Fibroblast of skin of back (primary cell): ENCODE results near the gene SAPCD2.
A peak's percentile ranks its signal among the peaks of the same experiment; 100 is the strongest.
"Not testable (repeated sequence)": the region's sequence is repeated elsewhere in the genome, so short reads cannot be mapped to it uniquely, and the experiment has no call there.

Experiments used
- DNase-seq: peaks from one replicate; pipeline ENCODE4 v3.0.0-alpha.2; 2013

SAPCD2 gene

DNA sequence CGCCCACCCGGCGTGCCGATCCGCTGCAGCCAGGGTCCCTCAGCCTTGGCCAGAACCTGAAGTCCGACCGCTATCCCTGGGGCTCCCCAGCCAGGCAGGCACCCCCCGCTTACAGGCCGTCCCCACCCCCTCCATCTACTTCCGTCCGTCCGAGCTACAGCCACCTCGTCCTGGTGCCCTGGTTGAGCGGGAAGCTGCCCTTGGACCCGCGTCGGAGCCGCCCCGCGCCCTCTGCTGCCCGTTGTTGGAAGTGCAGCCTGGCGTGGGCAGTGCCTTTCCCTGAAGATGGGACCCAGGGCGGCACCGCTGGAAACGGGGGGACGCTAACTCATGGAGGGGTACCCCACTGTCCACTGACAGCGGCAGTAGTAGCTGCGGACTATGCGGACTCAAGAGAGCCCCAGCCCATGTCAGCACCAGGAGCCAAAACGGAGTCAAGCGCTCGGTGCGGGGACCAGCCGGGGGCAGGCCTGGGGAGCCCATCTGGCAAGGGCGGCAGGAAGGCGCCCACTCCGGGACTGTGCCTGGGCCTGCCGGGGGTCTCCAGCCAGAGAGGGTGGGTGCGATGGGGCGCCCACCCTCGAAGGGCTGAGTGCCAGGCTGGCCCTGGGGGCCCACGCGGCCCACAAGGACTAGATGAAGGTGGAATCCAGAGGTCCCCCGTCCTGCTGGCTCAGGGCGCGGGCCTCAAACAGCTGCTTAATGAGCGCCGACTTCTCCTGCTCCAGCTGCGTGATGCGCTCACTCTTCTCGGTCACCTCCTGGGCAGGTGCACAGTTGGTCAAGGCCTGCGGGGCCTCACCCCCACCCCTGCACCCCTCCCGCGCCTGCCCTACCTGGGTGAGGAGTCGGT, 6.1 kb downstream of the SAPCD2 start:
- DNase-seq, result peak; percentile 34

DNA sequence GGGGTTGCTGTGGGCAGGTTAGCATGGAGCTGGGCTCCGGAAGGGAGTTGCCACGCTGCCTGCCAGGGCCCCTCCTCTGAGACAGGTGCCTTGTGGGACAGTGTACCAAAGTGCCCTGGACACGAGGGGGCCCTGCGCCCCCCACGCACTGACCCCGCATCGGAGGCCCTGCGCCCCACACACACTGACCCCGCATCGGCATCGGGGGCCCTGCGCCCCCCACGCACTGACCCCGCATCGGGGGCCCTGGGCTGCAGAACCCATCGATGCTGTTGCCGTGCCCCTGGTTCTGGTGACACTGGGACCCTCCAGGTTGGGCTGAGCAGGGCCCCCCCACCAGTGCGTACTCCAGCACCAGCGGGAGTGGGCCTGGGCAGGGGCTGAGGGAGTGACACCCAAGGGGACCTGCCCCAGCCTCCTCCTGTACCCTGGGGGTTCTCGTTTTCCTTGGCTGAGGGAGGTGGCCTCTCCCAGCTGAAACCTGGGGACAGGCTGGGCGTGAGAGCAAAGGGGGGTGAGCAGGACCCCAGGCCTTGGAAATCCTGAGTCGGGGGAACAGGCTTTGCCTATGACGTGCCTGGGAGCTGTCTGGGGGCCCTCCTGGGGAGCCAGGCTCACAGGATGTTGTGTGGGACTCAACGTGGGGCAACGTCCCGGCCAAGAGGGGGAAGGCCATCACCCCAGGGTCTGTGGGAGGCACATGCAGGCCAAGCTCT, 6.9 kb downstream of the SAPCD2 start:
- DNase-seq, result no peak

DNA sequence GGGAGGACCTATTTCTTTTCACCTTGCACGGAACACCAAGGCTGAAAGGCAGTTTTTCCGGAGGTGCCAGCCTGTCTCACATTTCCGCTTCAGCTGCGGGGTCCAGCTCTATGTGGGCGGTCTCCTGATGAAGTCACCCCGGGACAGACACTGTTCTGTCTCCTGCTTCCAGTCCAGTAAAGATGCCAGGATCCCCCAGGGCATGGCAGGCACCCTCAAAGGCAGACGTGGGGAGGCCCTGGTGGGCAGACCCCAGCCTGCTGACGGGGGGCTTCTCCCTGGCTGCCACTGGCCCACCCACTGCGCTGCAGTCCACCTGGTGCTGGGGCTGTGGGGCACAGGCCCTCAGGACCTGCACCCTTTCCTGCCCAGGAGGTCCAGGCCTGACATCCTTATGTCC, 7.6 kb downstream of the SAPCD2 start:
- not testable (repeated sequence) for DNase-seq

DNA sequence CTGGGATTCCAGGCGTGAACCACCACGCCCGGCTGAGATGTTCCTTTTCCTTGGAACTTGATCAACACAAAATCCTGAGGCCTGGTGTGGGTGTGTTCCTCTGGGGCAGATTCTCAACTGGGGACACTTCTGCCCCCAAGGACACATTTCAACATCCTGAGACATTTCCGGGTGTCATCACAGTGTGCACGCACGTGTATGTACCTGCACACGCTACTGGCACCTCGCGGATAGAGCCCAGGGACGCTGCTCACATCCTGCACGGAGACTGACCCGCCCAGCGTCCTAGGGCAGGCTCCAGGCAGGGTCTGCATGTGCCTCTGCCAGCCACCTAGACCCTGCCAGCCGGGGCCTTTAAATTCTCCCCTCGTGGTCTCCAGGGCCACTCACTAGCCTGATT, 8.0 kb downstream of the SAPCD2 start:
- no peak for DNase-seq

DNA sequence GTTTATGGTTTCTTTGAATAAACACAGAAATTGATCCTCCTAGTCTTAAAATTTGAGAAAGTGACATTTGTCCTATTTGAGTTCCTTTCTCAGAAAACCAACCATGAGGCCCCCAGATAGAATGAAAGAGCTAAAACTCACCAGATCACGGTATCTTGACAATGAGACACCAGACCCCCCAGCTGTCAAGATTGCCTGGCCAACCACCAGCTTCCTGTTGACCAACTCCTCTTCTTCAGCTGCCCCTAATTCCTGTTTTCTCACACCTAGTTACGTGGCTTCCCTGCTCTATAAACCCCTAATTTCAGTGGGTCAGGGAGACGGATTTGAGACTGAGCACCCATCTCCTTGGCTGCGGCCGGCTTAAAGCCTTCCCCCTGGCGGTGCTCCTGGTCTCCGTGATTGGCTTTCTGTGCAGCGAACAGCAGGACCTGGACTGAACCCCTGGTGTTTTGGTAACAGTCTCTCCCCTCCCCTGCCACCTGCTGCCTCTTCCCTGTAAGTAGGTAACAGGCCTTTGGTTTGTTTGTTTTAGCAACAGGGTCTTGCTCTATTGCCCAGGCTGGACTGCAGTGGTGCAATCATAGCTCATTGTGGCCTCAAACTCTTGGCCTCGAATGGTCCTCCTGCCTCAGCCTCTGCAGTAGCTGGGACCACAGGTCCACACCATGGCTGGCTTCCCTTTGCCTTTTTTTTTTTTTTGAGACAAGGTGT, 11.7 kb downstream of the SAPCD2 start:
- no peak for DNase-seq

DNA sequence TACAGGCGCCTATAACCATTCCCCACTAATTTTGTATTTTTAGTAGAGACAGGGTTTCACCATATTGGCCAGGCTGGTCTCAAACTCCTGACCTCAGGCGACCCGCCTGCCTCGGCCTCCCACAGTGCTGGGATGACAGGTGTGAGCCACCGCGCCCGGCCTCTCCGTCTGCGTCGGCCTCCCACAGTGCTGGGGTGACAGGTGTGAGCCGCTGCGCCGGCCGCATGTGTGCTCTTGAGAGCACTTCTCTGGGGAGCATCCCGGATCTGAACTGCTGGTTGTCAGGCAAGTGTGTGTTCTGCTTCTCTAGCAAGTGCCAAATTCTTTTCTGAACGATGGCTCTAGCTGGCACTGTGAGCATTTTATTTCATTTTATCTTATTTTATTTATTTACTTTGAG, 12.8 kb downstream of the SAPCD2 start:
- no peak for DNase-seq

DNA sequence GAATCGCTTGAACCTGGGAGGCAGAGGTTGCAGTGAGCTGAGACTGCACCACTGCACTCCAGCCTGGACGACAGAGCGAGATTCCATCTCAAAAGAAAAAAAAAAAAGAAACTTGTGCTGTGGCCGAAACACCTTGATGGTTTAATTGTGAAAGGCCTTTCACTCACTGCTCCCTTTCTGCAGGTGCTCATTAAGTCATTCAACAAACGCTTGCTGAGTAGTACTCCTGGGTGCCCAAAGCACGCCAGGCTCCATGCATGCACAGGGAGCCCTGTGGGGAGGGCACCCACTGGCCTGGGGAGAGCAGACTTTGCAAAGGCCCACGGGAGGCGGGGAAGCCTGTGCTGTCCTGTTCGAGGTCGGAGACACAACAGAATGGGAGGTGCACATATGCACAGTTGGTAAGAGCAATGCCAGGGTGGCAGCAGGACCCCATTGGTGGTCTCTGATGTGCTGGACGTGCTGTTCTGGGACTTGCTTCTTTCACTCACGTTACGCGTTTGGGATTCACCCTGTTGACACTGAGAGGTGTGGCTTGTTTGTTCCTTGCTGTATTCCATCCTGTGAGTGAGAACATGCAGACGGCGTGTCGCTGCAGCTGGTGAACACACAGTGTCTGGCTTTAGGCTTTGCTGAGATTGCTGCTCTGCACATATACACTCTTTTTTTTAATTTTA, 13.5 kb downstream of the SAPCD2 start:
- no peak for DNase-seq

DNA sequence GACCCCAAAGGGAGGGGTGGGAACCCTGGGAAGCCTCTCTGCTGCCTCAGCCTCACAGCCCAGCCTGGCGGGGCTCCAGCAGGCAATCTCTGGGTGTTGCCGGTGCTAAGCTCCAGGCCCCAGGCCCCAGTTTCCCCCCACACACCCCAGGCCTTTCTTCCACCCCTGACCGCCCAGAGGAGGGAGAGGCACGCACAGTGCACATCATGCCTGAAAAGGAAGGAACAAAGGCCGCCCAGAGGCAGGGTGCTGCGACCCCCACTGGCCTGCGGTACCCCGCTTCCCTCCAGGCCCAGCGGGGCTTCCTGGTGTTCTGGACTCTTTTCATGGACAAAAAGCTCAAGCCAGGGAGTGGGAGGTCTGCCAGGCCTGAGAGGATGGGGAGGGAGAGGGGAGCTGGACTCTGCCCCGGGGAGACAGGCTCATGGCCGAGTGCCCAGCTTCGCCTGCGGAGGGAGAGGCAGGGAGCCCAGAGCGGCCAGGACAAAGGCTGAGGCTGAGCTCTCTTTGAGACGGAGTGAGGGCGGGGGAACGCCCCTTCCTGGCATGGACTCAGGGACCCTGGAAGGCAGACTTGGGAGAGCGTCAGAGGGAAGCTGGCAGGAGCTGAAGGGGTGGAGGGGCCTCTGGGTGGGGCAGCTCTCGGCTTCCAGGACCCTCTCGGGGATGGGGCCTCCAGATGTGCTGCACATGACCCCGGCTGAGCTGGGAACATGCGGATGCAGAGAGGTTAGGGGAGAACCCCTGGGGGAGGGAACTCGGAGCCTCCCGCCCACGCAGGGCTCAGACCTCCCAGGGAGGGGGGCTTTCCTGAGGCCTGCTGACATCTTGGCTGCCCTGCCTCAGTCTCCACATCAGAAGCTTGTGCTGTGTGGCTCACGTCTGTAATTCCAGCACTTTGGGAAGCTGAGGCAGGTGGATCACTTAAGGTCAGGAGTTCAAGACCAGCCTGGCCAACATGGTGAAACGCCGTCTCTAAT, 14.7 kb downstream of the SAPCD2 start:
- DNase-seq, result peak; percentile 28

DNA sequence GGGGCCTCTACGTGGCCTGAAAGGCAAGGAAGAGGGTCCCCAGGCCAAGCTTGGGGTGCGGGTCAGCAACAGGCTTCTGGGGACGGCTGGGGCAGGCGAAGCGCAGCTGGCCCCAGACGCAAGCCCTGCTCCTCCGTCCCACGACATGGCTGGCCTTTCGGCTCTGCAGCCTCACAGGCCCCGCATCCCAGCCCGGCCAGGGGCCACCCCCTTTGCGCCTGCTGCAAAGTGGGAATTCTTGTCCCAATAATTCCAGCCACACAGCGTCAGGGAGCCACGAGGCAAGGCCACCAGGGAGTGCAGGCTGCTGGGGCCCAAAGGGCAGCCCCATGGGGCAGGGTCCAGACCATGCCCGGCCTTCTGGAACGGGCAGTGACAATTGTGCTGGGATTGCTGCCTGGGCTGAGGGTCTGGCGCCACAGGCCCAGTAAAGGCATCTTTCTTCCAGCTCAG, 15.4 kb downstream of the SAPCD2 start:
- DNase-seq, result no peak

DNA sequence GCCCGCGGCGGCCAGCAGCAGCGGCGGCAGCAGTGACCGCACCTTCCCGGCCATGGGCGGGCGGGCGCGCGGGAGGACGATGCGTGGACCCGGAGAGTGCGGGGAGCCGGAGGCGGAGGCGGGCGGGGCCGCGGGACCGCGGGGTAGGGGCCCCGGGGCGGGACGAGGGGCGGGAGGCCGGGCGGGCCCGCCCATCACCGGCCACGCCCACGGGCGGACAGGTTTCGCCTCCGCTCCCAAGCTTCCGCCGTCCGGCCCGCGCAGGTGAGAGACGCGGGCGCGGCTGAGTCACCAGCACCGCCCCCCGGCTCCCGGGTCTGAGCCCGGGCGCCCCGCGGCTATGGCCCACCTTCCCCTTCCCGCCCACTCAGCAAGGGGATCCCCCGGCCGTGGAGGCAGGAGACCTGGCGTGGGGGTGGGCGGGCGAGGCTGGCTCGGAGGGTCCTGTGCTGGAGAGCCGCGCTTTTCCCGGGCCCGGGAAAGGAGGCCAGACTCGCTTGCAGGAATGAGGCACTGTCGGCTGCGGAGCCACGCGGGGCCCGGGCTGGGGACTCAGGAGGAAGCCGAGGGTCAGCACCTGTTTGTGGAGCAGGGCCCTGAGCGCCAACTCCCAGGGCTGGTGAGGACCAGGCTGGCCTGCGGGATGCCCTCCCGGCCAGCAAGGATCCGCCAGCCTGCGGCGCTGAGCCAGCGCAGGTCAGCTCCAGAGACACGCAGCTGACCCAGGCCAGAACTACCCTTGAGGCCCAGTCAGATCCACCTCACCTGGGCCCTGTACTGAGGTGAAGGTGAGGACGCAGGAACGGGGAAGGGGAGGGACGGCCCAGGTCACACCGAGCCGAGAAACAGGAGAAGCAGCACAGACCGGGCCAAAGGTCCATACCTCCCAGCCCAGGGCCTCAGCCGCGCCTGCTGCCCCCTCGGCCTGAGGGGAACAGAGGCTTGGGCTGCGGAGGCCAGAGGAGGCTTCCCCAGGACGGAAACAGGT, 16.1 kb downstream of the SAPCD2 start, which contains the start of gene ENTPD2:
Gene ENTPD2 (minus strand): TSS at position 118 of the 988 bp plus-strand sequence. CDS start 64 bp downstream, at position 54.
- no peak for DNase-seq

DNA sequence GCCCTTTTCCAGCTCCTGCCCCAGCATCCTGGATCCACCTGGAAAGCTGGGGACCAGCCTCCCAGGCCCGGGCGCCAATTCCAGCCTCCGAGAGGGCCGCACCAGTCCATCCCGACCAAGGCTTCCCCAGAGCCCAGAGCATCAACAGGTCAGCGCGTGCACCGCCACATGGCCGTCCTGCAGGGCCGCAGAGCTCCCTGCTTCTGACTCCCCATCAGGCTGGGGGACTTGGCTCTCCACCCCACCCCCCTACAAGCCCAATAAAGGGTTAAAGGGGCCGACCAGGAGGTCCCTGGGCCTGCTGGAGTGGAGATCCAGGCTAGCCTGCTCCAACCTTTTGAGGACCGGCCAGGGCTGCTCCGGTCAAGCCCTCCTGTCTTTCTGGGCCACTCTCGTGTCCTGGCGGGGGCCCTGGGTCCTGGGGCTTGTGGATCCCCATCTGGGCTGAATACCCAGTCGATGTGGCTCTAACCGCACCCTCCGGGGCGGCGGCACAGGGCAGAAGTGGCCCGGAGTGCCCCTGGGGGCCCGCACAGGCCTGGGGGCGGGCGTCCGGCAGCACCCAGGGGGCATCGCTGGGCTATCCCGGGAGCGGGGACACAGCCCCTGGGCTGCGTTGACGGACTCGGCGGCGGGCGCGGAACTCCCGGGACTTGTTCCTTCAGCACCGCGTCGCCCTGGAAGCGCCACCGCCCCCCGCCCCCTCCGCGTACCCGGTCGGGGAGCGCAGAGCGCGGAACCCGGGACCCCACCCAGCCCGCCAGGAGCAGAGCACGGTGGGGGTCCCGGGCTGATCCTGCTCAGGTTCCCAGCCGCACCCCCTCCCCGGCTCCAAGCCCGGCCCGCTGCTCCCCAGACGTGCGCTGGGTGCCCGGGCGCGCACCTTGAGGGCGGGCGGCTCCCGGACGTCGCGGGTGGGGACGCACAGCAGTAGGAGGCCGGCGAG, 17.1 kb downstream of the SAPCD2 start:
- no peak for DNase-seq

DNA sequence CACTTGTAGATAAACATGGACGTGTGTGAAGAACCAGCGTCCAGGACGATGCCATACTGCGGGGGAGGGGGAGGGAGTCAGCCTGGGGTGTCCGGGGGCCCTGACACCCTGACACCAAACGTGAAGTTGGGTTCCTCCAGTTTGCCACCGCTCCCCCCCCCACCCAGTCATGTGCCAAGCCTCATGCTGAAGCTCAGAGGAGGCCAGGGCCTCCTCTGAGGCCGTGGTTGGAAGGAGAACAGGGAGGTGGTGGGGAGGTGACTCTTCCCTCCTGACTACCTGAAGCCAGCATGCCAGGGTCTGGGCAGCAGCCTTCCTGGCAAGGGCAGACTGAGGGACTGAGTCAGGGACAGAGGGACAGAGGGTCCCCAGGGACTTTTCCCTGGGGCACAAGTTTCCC, 18.1 kb downstream of the SAPCD2 start:
- DNase-seq, result no peak

DNA sequence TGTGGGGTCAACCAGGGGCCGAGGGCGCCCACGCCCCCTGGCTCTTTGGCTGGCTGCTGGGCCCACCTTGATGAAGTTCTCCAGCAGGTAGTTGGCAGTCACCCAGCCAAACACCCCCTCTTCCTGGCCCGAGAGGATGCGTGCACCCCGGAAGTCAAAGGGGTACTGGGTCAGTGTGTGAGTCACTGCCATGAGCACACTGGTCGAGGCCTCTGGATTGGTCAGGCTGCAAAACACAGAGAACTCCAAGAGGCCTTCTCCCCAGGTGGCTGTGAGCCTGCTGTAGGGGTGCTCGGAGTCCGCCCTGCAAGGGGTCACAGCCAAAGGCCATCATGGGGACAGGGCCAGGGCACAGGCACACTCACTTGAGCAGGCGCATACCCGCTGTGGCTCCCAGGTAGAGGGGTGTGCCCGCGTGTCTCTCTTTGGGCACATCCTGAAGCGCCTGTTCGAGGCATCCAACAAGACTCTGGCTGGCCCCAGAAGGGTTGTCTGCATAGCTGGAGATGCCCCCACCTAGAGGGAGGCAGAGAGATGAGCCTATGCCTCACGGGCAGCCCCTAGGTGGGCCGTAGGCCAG, 19.1 kb downstream of the SAPCD2 start:
- no peak for DNase-seq

DNA sequence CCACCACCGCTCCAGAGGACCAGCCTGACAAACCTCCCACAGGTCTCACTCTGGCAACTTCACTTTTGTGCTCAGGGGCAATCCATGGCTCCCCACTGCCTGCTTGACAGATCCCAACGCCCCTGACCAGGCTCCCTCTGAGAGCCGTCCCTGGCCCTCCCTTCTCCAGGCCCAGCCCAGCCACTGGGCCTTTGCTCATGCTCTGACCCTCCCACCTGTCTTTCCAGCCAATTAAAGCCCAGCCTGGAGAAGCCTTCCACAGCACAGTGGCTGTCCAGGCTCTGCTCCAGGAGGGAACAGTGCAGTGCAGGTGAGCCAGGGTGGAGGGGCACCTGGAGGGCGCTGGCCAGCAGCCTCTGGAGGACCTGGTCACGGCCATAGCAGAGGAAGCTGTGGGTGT, 19.8 kb downstream of the SAPCD2 start:
- DNase-seq, result no peak

DNA sequence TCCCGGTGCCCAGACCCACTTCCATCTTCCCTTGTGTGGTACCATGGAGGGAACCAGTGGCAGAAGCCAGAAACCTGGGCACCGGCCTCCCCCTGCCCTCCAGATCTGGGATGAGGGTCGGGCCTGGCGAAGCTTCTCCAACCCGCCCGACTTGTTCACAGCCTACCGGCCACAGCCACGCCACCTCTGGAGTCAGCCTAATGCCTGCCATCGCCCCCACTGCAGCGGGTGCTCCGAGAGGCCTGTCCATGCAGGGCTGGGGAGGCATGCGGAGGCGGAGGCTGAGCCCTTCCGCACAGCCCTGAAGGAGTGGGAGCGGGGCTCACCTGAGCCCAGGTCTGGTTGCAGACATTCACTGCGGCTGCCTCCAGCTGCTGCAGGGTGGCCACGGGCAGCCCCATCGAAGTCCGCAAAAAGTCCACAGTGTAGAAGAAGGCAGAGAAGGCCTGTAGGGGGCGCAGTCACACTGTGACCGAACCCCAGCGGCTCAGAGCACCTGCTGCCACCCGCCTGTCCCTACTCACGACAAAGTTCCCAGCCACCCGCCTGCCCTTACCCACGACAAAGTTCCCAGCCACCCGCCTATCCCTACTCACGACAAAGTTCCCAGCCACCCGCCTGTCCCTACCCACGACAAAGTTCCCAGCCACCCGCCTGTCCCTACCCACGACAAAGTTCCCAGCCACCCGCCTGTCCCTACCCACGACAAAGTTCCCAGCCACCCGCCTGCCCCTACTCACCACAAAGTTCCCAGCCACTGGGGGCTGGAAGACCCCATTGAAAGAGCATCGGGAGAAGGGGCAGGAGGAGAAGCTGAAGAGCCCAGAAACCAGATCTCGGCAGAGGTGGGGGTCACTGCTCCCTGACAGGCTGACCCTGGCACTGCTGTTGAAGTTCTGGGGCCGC, 20.6 kb downstream of the SAPCD2 start:
- peak; percentile 38 for DNase-seq

DNA sequence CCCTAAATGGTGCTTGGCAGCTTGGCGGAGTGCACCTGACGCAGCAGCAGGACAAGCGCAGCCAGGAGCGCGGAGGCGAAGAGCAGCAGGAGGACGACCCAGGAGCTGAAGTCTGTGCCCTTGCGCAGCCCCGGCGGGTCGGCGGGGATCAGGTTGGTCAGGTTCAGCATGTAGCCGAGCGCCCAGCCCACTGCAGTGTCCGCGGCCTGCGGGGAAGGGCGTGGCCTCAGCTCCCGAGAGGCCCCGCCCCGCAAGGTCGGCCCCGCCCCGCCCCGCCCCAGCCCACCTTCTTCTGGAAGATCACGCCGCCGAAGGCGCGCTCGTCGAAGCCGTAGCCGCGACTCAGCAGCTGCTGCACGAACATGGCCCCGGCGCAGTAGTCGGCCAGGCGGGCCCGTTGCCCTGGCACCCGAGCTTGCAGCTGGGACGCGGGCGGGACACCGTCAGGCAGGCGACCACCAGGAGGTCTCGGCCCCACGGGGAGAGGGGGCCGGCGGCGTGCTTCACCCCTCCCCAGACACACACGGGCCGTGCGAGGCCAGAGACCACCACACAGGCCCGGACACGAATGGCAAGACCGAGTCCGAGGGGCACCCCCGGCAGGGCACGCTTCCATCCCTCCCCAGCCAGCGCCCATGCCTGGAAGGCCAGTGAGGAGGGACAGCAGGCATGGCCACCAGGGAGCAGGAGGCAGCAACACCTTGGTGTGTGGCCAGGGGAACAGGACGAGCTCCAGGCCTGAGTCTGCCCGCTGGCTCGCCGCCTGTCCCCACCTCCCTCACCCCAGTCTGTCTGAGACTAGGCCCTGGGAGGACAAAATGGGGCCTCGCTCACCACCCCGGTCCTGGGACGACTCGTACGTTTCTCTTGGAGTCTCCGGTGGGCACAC, 21.5 kb downstream of the SAPCD2 start:
- DNase-seq, result no peak
